ENCODE data around the gene XAGE5. TPM values are rescaled to one million over a fixed set of nuclear protein-coding genes. Genes with fewer than 3 reads are reported as not detected.

The XAGE5 gene
- total and polyA plus RNA-seq, 4 donors, result not detected

- Histone ChIP-seq H3K27me3 (ENCODE audit: control insufficient read depth in 4 of 4, insufficient read depth in 4 of 4, low read length in 3 of 4) (no peaks in the 10 kb centered on the region), H3K4me1 (ENCODE audit: control insufficient read depth in 4 of 4, insufficient read depth in 4 of 4, low read length in 3 of 4) (no peaks in the 10 kb centered on the region), H3K4me3 (ENCODE audit: low read depth in 1 of 3, low read length in 3 of 3) (no peak overlapping the region), H3K27ac (ENCODE audit: low read depth in 1 of 2, low read length in 2 of 2) (no peak overlapping the region), H3K9ac (ENCODE audit: low read depth in 1 of 2, low read length in 2 of 2) (no peak overlapping the region), H3K36me3 (ENCODE audit: control insufficient read depth in 4 of 4, insufficient read depth in 3 of 4, low read depth in 1 of 4, low read length in 3 of 4) (no peaks in the 10 kb centered on the region), H3K9me3 (ENCODE audit: control insufficient read depth in 4 of 4, low read length in 3 of 4) (no peaks in the 10 kb centered on the region)
- no peak for TF ChIP-seq GABPA (IDR thresholded peaks at IDR 0.05 in 1 of 2, conservative IDR thresholded peaks at IDR 0.05 in 1 of 2)
- TF ChIP-seq, protein P1, sequence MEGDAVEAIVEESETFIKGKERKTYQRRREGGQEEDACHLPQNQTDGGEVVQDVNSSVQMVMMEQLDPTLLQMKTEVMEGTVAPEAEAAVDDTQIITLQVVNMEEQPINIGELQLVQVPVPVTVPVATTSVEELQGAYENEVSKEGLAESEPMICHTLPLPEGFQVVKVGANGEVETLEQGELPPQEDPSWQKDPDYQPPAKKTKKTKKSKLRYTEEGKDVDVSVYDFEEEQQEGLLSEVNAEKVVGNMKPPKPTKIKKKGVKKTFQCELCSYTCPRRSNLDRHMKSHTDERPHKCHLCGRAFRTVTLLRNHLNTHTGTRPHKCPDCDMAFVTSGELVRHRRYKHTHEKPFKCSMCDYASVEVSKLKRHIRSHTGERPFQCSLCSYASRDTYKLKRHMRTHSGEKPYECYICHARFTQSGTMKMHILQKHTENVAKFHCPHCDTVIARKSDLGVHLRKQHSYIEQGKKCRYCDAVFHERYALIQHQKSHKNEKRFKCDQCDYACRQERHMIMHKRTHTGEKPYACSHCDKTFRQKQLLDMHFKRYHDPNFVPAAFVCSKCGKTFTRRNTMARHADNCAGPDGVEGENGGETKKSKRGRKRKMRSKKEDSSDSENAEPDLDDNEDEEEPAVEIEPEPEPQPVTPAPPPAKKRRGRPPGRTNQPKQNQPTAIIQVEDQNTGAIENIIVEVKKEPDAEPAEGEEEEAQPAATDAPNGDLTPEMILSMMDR (IDR thresholded peaks at IDR 0.05; ENCODE audit: low read depth, low read length, missing input control), result no peak
- TF ChIP-seq RAD21 (IDR thresholded peaks at IDR 0.05), result no peak
- TF ChIP-seq, protein P2, sequence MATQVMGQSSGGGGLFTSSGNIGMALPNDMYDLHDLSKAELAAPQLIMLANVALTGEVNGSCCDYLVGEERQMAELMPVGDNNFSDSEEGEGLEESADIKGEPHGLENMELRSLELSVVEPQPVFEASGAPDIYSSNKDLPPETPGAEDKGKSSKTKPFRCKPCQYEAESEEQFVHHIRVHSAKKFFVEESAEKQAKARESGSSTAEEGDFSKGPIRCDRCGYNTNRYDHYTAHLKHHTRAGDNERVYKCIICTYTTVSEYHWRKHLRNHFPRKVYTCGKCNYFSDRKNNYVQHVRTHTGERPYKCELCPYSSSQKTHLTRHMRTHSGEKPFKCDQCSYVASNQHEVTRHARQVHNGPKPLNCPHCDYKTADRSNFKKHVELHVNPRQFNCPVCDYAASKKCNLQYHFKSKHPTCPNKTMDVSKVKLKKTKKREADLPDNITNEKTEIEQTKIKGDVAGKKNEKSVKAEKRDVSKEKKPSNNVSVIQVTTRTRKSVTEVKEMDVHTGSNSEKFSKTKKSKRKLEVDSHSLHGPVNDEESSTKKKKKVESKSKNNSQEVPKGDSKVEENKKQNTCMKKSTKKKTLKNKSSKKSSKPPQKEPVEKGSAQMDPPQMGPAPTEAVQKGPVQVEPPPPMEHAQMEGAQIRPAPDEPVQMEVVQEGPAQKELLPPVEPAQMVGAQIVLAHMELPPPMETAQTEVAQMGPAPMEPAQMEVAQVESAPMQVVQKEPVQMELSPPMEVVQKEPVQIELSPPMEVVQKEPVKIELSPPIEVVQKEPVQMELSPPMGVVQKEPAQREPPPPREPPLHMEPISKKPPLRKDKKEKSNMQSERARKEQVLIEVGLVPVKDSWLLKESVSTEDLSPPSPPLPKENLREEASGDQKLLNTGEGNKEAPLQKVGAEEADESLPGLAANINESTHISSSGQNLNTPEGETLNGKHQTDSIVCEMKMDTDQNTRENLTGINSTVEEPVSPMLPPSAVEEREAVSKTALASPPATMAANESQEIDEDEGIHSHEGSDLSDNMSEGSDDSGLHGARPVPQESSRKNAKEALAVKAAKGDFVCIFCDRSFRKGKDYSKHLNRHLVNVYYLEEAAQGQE (IDR thresholded peaks at IDR 0.05), result no peak
- TF ChIP-seq SP1 (IDR thresholded peaks at IDR 0.05), result no peak
- TF ChIP-seq FOXA2 (IDR thresholded peaks at IDR 0.05), result no peak
- no peak for TF ChIP-seq TAF1 (conservative IDR thresholded peaks at IDR 0.05)
- no peak for TF ChIP-seq JUND (IDR thresholded peaks at IDR 0.05)
- no peak for TF ChIP-seq HNF4G (IDR thresholded peaks at IDR 0.05)
- no peak for TF ChIP-seq FOXA1 (IDR thresholded peaks at IDR 0.05)
- no peak for TF ChIP-seq HNF4A (conservative IDR thresholded peaks at IDR 0.05)
- TF ChIP-seq EGR1 (IDR thresholded peaks at IDR 0.05; ENCODE audit: low read depth in 2 of 2), result no peak
- no peak for DNase-seq (ENCODE audit: low spot score)
- WGBS, result 90% methylated on average over 11 of the region's 11 CpGs
Observed at GRCh38 chrX:52821079-52821760, 10.1 kb downstream of the XAGE5 start.

DNA sequence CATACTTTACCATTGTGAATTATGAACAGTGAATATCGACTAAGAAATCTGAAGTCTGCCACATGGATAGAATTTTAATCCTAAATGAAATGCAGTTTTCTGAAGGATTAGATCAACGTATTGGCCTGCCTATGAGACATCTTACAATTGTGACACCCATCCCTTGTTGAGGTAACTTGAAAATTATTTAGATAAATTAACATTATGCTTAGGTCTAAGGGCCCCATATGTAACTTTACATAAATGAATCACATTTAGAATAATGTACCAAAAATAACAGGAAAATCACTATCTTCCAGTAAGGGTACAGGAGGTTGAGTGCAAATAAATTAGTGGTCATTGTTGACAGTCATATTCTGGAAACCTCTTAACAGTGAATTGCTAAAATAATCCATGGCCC is 13.5 kb downstream of the XAGE5 start:
- Histone ChIP-seq H3K27ac (ENCODE audit: low read depth in 1 of 2, low read length in 2 of 2) (no peak overlapping the region), H3K9ac (ENCODE audit: low read depth in 1 of 2, low read length in 2 of 2) (no peak overlapping the region), H3K36me3 (ENCODE audit: control insufficient read depth in 4 of 4, insufficient read depth in 3 of 4, low read depth in 1 of 4, low read length in 3 of 4) (no peaks in the 10 kb centered on the region), H3K4me1 (ENCODE audit: control insufficient read depth in 4 of 4, insufficient read depth in 4 of 4, low read length in 3 of 4) (no peaks in the 10 kb centered on the region), H3K4me3 (ENCODE audit: low read depth in 1 of 3, low read length in 3 of 3) (no peak overlapping the region), H3K27me3 (ENCODE audit: control insufficient read depth in 4 of 4, insufficient read depth in 4 of 4, low read length in 3 of 4) (no peaks in the 10 kb centered on the region), H3K9me3 (ENCODE audit: control insufficient read depth in 4 of 4, low read length in 3 of 4) (no peaks in the 10 kb centered on the region)
- 74% methylated on average over 2 of the region's 2 CpGs for WGBS
- no peak for DNase-seq (ENCODE audit: low spot score)
- no peak for TF ChIP-seq TAF1 (conservative IDR thresholded peaks at IDR 0.05)
- TF ChIP-seq, protein P3, sequence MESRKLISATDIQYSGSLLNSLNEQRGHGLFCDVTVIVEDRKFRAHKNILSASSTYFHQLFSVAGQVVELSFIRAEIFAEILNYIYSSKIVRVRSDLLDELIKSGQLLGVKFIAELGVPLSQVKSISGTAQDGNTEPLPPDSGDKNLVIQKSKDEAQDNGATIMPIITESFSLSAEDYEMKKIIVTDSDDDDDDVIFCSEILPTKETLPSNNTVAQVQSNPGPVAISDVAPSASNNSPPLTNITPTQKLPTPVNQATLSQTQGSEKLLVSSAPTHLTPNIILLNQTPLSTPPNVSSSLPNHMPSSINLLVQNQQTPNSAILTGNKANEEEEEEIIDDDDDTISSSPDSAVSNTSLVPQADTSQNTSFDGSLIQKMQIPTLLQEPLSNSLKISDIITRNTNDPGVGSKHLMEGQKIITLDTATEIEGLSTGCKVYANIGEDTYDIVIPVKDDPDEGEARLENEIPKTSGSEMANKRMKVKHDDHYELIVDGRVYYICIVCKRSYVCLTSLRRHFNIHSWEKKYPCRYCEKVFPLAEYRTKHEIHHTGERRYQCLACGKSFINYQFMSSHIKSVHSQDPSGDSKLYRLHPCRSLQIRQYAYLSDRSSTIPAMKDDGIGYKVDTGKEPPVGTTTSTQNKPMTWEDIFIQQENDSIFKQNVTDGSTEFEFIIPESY (IDR thresholded peaks at IDR 0.05), result no peak
- no peak for TF ChIP-seq HNF4G (IDR thresholded peaks at IDR 0.05)

Data from liver (tissue), 9 donors.